Measurements from ENCODE around the gene BATF2.
A peak's percentile ranks its signal among the peaks of the same experiment; 100 is the strongest.

BATF2 gene

DNA sequence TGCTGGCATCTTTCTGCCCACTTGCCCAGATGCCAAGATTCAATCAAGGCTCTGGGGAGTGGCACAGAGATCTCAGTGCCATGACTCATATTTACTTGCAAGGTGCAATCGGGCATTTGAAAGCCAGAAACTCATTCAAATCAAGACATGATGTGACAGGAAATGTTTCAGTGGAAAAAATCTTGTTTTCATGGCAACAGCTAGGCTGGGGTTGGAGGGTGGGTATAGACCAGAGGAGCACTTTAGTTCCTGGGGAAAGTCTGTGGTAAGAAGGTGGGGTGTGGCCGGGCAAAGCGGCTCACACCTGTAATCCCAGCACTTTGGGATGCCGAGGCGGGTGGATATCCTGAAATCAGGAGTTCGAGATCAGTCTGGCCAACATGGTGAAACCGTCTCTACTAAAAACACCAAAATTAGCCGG is 26.0 kb downstream of the BATF2 start:
- DNase-seq (ENCODE audit: low read depth in 1 of 2, low spot score in 1 of 2): peak; percentile 6 to 52

DNA sequence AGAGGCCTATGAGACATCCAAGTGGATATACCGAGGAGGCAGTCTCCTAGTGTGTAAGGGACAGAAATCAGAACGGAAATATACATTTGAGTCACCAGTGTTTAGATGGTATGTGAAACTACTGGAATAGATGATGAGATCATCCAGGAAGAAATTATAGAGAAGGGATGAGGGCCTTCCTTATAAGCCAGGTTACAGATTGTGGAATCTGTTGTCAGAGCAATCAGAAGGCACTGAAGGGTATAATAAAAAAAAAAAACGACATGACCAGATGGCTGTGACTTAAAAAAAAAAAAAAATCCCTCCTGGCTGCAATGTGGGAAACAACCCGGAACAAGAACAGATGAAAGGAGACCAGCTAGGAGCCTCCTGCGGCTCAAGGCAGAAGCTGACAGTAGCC is 27.6 kb downstream of the BATF2 start:
- no peak for DNase-seq (ENCODE audit: low read depth in 1 of 2, low spot score in 1 of 2)

DNA sequence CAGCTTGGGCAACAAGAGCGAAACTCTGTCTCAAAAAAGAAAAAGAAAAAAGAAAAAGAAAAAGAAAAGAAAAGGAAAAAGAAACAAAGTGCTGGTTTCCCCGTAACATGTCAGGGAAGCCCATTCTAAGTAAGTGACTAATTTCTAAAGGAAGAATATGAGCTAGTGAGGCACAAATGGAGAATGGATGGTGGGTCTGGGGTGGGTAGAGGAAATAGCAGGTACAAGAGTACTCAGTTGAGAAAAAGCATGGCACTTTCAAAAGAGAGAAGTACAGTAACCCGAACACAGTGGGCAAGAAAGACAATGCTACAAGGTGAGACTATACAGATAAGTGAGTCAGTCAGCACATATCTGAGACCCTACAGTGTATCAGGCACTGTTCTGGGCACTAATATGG is 29.4 kb downstream of the BATF2 start:
- no peak for DNase-seq (ENCODE audit: low read depth in 1 of 2, low spot score in 1 of 2)

DNA sequence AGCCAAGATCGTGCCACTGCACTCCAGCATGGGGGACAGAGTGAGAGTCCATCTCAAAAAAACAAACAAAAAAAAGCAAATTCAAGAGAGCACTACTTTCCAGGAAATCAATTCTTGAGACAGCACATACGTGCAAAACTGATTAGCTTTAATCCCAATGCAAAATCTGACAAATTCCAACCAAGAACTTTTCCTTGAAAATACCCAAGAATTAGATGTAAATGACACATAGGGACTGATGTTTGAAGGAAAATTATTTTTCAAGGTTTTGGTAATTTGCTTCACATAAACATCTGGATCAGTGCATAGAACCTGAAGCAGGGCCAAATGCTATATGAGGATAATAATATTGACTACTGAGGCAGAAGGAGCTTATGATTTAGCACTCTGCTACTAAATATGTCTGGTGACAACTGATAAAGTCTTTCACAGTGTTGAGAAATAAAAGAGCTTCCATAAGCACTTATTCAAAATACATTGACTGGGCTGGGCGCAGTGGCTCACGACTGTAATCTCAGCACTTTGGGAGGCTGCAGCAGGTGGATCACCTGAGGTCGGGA is 33.6 kb downstream of the BATF2 start:
- DNase-seq (ENCODE audit: low read depth in 1 of 2, low spot score in 1 of 2): no peak

GRCh38 chr11:64960719-64961118 is 36.1 kb downstream of the BATF2 start:
- DNase-seq (ENCODE audit: low read depth in 1 of 2, low spot score in 1 of 2): no peak

GRCh38 chr11:64959498-64959897 is 37.3 kb downstream of the BATF2 start:
- no peak for DNase-seq (ENCODE audit: low read depth in 1 of 2, low spot score in 1 of 2)

- DNase-seq (ENCODE audit: low read depth in 1 of 2, low spot score in 1 of 2): no peak
Observed at GRCh38 chr11:64954201-64954600, 42.6 kb downstream of the BATF2 start.

DNA sequence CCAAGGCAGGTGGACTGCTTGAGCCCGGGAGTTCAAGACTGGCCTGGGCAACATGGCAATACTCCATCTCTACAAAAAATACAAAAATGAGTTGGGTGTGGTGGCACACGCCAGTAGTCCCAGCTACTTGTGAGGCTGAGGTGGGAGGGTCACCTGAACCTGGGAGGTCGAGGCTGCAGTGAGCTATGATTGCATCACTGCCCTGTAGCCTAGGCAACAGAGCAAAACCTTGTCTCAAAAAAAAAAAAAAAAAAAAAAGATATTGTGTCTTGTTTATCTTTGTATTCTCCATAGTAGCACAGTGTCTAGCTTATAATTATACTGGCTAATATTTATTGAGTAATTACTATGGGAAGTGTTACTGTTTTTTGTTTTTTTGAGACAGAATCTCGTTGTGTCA is 45.2 kb downstream of the BATF2 start:
- no peak for DNase-seq (ENCODE audit: low read depth in 1 of 2, low spot score in 1 of 2)

DNA sequence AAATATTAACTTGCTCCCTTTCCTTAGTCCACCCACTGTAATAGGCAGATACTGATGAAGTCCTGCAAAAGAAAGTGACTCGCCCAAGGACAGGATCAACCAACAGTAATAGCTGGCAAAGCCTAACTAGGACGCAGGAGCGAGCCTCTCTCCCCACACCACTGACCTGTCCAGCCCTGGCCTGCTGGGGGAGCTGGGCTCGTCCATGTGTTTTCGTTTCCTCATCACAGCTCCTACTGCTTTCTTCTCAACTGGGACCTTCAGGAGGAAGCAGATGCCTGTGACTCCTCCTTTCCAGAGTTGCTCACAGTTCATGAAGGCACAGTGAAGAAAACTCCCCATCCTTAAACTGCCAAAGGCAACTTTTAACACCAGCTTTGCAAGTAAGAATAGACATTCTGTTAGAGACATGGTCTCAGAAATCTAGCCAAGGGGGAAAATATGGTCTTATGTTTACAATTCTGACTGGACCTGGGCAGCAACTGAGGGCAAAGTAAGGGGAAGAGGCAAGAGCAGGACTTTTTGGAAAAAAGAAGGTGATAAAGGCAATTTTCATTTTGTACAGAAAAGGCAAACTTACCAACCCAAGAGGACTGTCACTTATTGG is 49.5 kb downstream of the BATF2 start:
- no peak for DNase-seq (ENCODE audit: low read depth in 1 of 2, low spot score in 1 of 2)

Measured in activated CD4-positive, alpha-beta T cell treated with anti-CD3 and anti-CD28 coated beads, Interleukin-2, amount 50 U/mL, for 24 hours (primary cell).